Muscle layer of duodenum (tissue), 2 donors: Measurements from ENCODE around the gene PPWD1.

ENCODE experiments used
- H3K27ac ChIP-seq: one replicate; pipeline ENCODE4 v1.7.0; 2013; ENCODE audit warnings: mild to moderate bottlenecking, low read length
- H3K27me3 ChIP-seq: one replicate; pipeline ENCODE4 v1.7.0; 2013; ENCODE audit warnings: low read depth, mild to moderate bottlenecking, control low read depth, low read length
- H3K36me3 ChIP-seq, 2 donors: one replicate each; pipeline ENCODE4 v1.7.0; 2013; ENCODE audit warnings: low read length in 2 of 2, control low read depth in 1 of 2, mild to moderate bottlenecking in 1 of 2; ENCODE audit not compliant: insufficient read depth in 2 of 2, control insufficient read depth in 1 of 2
- H3K4me1 ChIP-seq, 2 donors: one replicate each; pipeline ENCODE4 v1.7.0; 2013; ENCODE audit warnings: low read length in 2 of 2, mild to moderate bottlenecking in 2 of 2, control low read depth in 1 of 2, moderate library complexity in 1 of 2; ENCODE audit not compliant: insufficient read depth in 2 of 2, control insufficient read depth in 1 of 2
- H3K4me3 ChIP-seq, 2 donors: one replicate each; pipeline ENCODE4 v1.7.0; 2013; ENCODE audit warnings: low read length in 2 of 2, low read depth in 1 of 2, mild to moderate bottlenecking in 1 of 2
- H3K9me3 ChIP-seq, 2 donors: one replicate each; pipeline ENCODE4 v1.7.0; 2013; ENCODE audit warnings: low read length in 2 of 2, control low read depth in 1 of 2, mild to moderate bottlenecking in 1 of 2; ENCODE audit not compliant: control insufficient read depth in 1 of 2
- donor health status: healthy.

The PPWD1 gene

GRCh38 chr5:65562731-65563701 lies at the start of gene PPWD1, which contains the start of gene CENPK:
Gene PPWD1 (plus strand): TSS chr5:65563296. CDS start chr5:65563311, 15 bp downstream.
Gene CENPK (minus strand): TSS chr5:65563168. CDS start chr5:65554907, 8,261 bp downstream.
- H3K27ac ChIP-seq, result peak within 1 kb of the TSS; percentile 83
- H3K4me3 ChIP-seq, result peak within 1 kb of the TSS; percentile 96 to 100
- H3K4me1 ChIP-seq, result peaks cover 9 to 37% of the 10 kb centered on the region in 2 donors
- H3K36me3 ChIP-seq, result peaks cover 0 to 3% of the 10 kb centered on the region in 2 donors
- no peaks in the 10 kb centered on the region for H3K27me3 ChIP-seq
- no peaks in the 10 kb centered on the region for H3K9me3 ChIP-seq

GRCh38 chr5:65525726-65526125 lies 37.4 kb upstream of the PPWD1 start:
- H3K4me1 ChIP-seq, result no peaks in the 10 kb centered on the region
- no peak overlapping the region for H3K27ac ChIP-seq
- H3K9me3 ChIP-seq, result no peaks in the 10 kb centered on the region
- H3K27me3 ChIP-seq, result no peaks in the 10 kb centered on the region
- H3K36me3 ChIP-seq, result no peaks in the 10 kb centered on the region
- no peak overlapping the region for H3K4me3 ChIP-seq

- Histone ChIP-seq H3K27me3 (no peaks in the 10 kb centered on the region), H3K4me3 (no peak overlapping the region), H3K9me3 (no peaks in the 10 kb centered on the region), H3K4me1 (no peaks in the 10 kb centered on the region), H3K27ac (no peak overlapping the region), H3K36me3 (no peaks in the 10 kb centered on the region)
Measured at GRCh38 chr5:65530904-65531303, 32.2 kb upstream of the PPWD1 start.

- Histone ChIP-seq H3K36me3 (no peaks in the 10 kb centered on the region), H3K4me1 (no peaks in the 10 kb centered on the region), H3K4me3 (no peak overlapping the region), H3K27me3 (no peaks in the 10 kb centered on the region), H3K9me3 (no peaks in the 10 kb centered on the region), H3K27ac (no peak overlapping the region)
Measured at GRCh38 chr5:65535529-65535987, 27.5 kb upstream of the PPWD1 start.

- Histone ChIP-seq H3K27me3 (no peaks in the 10 kb centered on the region), H3K4me3 (no peak overlapping the region), H3K27ac (no peak overlapping the region), H3K9me3 (no peaks in the 10 kb centered on the region), H3K4me1 (no peaks in the 10 kb centered on the region), H3K36me3 (no peaks in the 10 kb centered on the region)
Measured at GRCh38 chr5:65539827-65540226, 23.3 kb upstream of the PPWD1 start.

- Histone ChIP-seq H3K4me1 (no peaks in the 10 kb centered on the region), H3K9me3 (no peaks in the 10 kb centered on the region), H3K27ac (no peak overlapping the region), H3K27me3 (no peaks in the 10 kb centered on the region), H3K36me3 (no peaks in the 10 kb centered on the region), H3K4me3 (no peak overlapping the region)
Measured at GRCh38 chr5:65544473-65544872, 18.6 kb upstream of the PPWD1 start.

- H3K4me3 ChIP-seq, result no peak overlapping the region
- H3K9me3 ChIP-seq, result no peaks in the 10 kb centered on the region
- H3K4me1 ChIP-seq, result no peaks in the 10 kb centered on the region
- no peaks in the 10 kb centered on the region for H3K36me3 ChIP-seq
- no peaks in the 10 kb centered on the region for H3K27me3 ChIP-seq
- H3K27ac ChIP-seq, result no peak overlapping the region
Measured at GRCh38 chr5:65546141-65546540, 17.0 kb upstream of the PPWD1 start.

- Histone ChIP-seq H3K27me3 (no peaks in the 10 kb centered on the region), H3K4me1 (no peaks in the 10 kb centered on the region), H3K9me3 (no peaks in the 10 kb centered on the region), H3K36me3 (no peaks in the 10 kb centered on the region), H3K27ac (no peak overlapping the region), H3K4me3 (no peak overlapping the region)
Measured at GRCh38 chr5:65548281-65548680, 14.8 kb upstream of the PPWD1 start.

GRCh38 chr5:65553941-65554340 lies 9.2 kb upstream of the PPWD1 start:
- Histone ChIP-seq H3K36me3 (no peaks in the 10 kb centered on the region), H3K27ac (no peak overlapping the region), H3K27me3 (no peaks in the 10 kb centered on the region), H3K4me1 (no peaks in the 10 kb centered on the region), H3K4me3 (no peak overlapping the region), H3K9me3 (no peaks in the 10 kb centered on the region)

- Histone ChIP-seq H3K27me3 (no peaks in the 10 kb centered on the region), H3K4me1 (no peaks in the 10 kb centered on the region), H3K27ac (no peak overlapping the region), H3K4me3 (no peak overlapping the region), H3K36me3 (no peaks in the 10 kb centered on the region), H3K9me3 (no peaks in the 10 kb centered on the region)
Measured at GRCh38 chr5:65555287-65555686, 7.8 kb upstream of the PPWD1 start.

GRCh38 chr5:65556181-65556580 lies 6.9 kb upstream of the PPWD1 start:
- H3K27ac ChIP-seq, result no peak overlapping the region
- no peaks in the 10 kb centered on the region for H3K4me1 ChIP-seq
- H3K4me3 ChIP-seq, result no peak overlapping the region
- H3K36me3 ChIP-seq, result no peaks in the 10 kb centered on the region
- H3K27me3 ChIP-seq, result no peaks in the 10 kb centered on the region
- H3K9me3 ChIP-seq, result no peaks in the 10 kb centered on the region
